GM12892 (cell line): ENCODE measurements around the gene EPB41L2.

Experiments used
- POLR2A ChIP-seq: IDR thresholded peaks from 2 replicates; pipeline ENCODE4 v1.6.1; 2011; ENCODE audit warnings: low read depth, low read length, control low read depth
- POLR2AphosphoS5 ChIP-seq: IDR thresholded peaks from 2 replicates; pipeline ENCODE4 v1.6.1; 2011; ENCODE audit warnings: low read depth, low read length, control low read depth
- TAF1 ChIP-seq: IDR thresholded peaks from 2 replicates; pipeline ENCODE4 v1.6.1; 2011; ENCODE audit warnings: low read depth, mild to moderate bottlenecking, control low read depth, low read length, borderline replicate concordance

GRCh38 chr6:130908958-130909357, 154.1 kb downstream of the EPB41L2 start:
- no peak for TF ChIP-seq POLR2AphosphoS5
- TF ChIP-seq TAF1 = no peak
- no peak for TF ChIP-seq POLR2A
